ENCODE measurements around the gene ACSBG1.

The ACSBG1 gene

DNA sequence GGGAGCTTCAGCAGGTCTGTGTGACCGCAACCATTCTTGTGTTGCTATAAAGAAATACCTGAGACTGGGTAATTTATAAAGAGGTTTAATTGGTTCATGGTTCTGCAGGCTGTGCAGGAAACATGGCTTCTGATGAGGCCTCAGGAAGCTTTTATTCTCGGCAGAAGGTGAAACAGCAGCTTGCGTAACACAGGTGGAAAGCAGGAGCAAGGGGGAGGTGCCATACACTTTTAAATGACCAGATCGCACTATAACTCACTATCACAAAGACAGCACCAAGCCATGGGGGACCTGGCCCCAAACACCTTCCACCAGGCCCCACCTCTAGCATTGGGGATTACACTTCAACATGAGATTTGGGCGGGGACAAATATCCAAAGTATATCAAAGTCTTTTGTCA lies 94.8 kb downstream of the ACSBG1 start:
- no peak overlapping the region for H3K27ac ChIP-seq

DNA sequence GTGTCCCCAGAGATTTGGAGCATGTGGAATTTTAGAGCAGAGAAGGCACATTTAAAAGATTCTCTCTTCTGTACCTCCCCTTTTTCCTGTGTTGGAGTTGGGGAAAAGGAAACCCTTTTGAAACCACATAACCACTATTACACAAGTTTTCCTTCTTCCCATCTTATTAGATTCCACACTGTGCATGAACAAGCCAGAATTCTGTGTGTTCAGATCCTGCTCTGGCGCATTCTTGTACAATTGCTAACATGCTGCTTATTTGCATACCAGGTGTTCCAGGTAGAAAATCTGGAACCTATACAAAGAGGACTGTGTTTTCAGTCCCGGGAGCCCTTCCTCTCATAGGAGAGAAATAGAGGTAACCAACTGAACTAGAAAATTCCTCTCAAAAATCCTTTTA lies 100.6 kb downstream of the ACSBG1 start:
- ChIA-PET POLR2A (ENCODE audit: low non-redundant PET) (no interaction called here), CTCF (no interaction called here)
- H3K27ac ChIP-seq: no peak overlapping the region
- TF ChIP-seq, protein P1, sequence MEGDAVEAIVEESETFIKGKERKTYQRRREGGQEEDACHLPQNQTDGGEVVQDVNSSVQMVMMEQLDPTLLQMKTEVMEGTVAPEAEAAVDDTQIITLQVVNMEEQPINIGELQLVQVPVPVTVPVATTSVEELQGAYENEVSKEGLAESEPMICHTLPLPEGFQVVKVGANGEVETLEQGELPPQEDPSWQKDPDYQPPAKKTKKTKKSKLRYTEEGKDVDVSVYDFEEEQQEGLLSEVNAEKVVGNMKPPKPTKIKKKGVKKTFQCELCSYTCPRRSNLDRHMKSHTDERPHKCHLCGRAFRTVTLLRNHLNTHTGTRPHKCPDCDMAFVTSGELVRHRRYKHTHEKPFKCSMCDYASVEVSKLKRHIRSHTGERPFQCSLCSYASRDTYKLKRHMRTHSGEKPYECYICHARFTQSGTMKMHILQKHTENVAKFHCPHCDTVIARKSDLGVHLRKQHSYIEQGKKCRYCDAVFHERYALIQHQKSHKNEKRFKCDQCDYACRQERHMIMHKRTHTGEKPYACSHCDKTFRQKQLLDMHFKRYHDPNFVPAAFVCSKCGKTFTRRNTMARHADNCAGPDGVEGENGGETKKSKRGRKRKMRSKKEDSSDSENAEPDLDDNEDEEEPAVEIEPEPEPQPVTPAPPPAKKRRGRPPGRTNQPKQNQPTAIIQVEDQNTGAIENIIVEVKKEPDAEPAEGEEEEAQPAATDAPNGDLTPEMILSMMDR (conservative IDR thresholded peaks at IDR 0.05; ENCODE audit: low read depth): no peak
- peak; percentile 79 for DNase-seq (ENCODE audit: low spot score)

More for the DNA sequence above, 94.8 kb downstream of the ACSBG1 start:
- ChIA-PET CTCF (interaction anchor here (0.7 kb wide), 2 partner anchors 115 to 329 kb away, joined by 3 to 4 read pairs; no protein-coding TSS in a partner anchor), POLR2A (ENCODE audit: low non-redundant PET) (no interaction called here)
- DNase-seq (ENCODE audit: low spot score): no peak
- TF ChIP-seq, protein P1 (conservative IDR thresholded peaks at IDR 0.05; ENCODE audit: low read depth): no peak

DNA sequence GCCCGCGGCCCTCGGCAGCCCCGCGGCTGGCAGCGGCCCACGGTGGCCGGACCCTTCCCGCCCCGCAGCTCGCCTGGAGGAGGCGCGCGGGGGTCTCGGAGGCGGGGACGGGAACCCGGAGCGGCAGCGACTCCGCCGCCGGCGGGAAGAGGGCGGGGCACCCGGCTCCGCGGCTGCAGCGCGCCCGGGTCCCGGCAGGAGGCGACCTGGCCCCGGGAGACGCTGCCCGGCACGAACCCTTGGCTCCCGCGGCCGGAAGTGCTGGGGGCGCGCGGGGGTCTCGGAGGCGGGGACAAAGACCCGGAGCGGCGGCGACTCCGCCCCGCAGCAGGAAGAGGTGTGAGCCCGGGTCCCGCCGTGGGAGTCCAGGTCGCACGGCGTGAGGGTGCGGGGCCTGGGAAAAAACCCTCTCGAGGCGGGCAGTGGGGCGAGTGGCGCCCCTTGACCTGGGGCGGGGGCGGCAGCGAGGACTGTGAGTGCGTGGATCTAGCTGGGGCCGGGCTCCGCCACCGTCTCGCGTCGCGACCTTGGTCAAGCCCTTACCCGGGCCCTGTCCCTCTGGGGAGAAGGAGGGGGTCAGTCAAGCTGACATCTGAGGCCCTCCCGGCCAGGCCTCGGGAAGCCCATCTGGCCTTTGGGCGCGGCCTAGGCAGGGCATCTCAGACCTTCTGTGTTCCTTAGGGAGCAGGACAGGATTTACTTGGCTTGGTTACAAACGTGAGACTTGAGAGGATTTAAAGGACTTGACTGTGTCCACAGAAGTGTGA lies 102.9 kb downstream of the ACSBG1 start, which contains the start of gene CIB2:
Gene CIB2 (minus strand): TSS at position 151 of the 767 bp plus-strand sequence. CDS start 230 bp downstream, outside the sequence.
- POLR2A ChIA-PET (ENCODE audit: low non-redundant PET): no interaction called here
- TF ChIP-seq, protein P1 (conservative IDR thresholded peaks at IDR 0.05; ENCODE audit: low read depth): peak; percentile 95
- peak; percentile 78 for DNase-seq (ENCODE audit: low spot score)
- H3K27ac ChIP-seq: peak within 1 kb of the TSS; percentile 22
- CTCF ChIA-PET: interaction anchor here (0.6 to 2.1 kb wide), 22 partner anchors 9 to 436 kb away, joined by 3 to 11 read pairs (median 4); partner anchors contain the start of gene IDH3A

DNA sequence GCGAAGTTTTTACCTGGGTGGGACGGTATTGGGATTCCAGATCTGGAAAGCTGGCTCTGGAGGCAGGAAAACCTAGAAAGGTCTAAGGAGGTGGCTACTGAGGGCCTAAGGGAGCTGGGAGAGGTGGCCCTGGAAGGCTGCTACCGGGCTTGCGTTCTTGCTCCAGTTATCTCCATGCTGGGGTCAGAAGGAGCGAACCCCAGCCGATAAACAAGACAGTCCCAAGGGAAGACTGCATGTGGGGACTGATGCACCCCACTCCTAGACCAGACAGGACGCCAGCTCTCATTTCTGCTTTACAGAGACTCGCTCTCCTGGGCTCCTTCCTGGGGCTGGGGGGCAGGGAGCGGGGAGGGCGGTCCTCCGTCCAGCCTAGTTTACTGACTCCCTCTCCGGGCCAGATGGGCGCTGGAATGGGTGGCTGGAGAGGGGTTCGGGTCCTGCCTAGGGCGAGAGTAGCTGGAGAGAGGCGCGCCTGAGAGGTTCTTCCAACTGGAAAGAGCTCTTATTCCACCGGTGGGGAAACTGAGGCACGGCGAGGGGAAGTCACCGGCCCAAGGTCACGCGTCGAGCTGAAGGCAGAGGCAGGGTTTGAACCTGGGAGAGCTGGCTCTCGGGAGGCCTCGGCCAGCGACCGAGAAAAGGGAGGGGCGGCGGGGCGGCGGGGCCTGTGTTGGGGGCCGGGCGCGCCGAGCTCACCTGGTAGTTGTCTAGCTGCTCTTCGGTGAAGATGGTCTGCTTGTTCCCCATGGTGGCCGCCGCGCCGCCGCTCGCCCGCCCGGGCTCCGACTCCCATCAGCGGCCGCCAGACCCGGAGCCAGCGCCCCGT lies 103.7 kb downstream of the ACSBG1 start:
- TF ChIP-seq, protein P1 (conservative IDR thresholded peaks at IDR 0.05; ENCODE audit: low read depth): no peak
- CTCF ChIA-PET: interaction anchor here (0.5 to 2.1 kb wide), 21 partner anchors 9 to 617 kb away, joined by 3 to 11 read pairs (median 3); no protein-coding TSS in a partner anchor
- H3K27ac ChIP-seq: peak overlapping the region; percentile 12; the same call in 1 of the 2 replicates
- POLR2A ChIA-PET (ENCODE audit: low non-redundant PET): no interaction called here
- DNase-seq (ENCODE audit: low spot score): no peak

DNA sequence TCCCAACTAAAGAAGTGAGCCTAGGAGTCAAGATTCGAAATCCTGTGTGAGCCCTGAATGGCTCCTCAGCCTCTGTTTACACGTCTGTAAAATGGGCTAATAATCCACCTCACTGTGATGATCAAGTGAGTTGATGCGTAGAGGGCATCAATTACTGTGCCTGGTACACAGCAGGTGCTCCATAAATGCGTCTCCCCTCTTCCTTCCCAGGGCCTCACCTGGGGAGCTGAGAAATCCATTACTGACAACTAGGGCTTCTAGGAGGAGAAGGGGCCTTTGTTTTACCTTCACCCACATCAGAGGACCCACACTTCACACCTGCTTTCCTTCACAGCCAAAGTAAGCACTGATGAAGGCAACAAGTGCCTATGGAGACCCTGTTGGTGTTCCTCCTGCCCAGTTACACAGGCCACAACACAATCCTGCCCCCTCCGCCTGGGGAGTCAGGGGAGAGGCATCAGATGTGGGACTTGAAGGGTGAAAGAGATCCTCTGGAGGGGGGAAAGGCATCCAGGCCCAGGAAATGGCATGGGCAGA lies 104.5 kb downstream of the ACSBG1 start:
- no peak for DNase-seq (ENCODE audit: low spot score)
- ChIA-PET CTCF (interaction anchor here (0.5 to 1.9 kb wide), 6 partner anchors 8 to 171 kb away, joined by 3 to 11 read pairs (median 4); no protein-coding TSS in a partner anchor), POLR2A (ENCODE audit: low non-redundant PET) (no interaction called here)
- TF ChIP-seq, protein P1 (conservative IDR thresholded peaks at IDR 0.05; ENCODE audit: low read depth): no peak
- peak overlapping the region; percentile 12; the same call in 1 of the 2 replicates for H3K27ac ChIP-seq

Measured in RWPE1 (cell line).